Calu3 (cell line): ENCODE data around the gene SPATS1. TPM values are rescaled to one million over a fixed set of nuclear protein-coding genes. Genes with fewer than 3 reads are reported as not detected.

Experiments
- BruUV-seq: library from RNA; stranded (reverse); fragments of 400-500 nt; replicated peaks from 2 replicates; lab custom pipeline; 2021; lab: Mats Ljungman, UMichigan
- CTCF ChIA-PET: fragments of 300-600 bp; sonication (Branson Sonifier 250); formaldehyde crosslinking; loops from one replicate; lab custom pipeline; 2022; ENCODE audit warnings: antibody characterized with exemption; lab: Charles Lee
- DNase-seq: peaks from one replicate; pipeline ENCODE4 v3.0.0; 2022
- H3K27ac Mint-ChIP-seq: one replicate; pipeline ENCODE4 v1.8.0; 2022; ENCODE audit warnings: mixed read lengths; ENCODE audit not compliant: unreplicated experiment
- H3K27me3 Mint-ChIP-seq: one replicate; pipeline ENCODE4 v1.8.0; 2022; ENCODE audit warnings: mixed read lengths; ENCODE audit not compliant: unreplicated experiment
- H3K36me3 Mint-ChIP-seq: one replicate; pipeline ENCODE4 v1.8.0; 2022; ENCODE audit warnings: mild to moderate bottlenecking, moderate library complexity, mixed read lengths; ENCODE audit not compliant: insufficient read depth, unreplicated experiment
- H3K4me1 Mint-ChIP-seq: one replicate; pipeline ENCODE4 v1.8.0; 2022; ENCODE audit warnings: mild to moderate bottlenecking, low read depth, mixed read lengths; ENCODE audit not compliant: unreplicated experiment
- H3K4me3 Mint-ChIP-seq: one replicate; pipeline ENCODE4 v1.8.0; 2022; ENCODE audit warnings: mild to moderate bottlenecking, low read depth, moderate library complexity, mixed read lengths; ENCODE audit not compliant: unreplicated experiment
- H3K9me3 Mint-ChIP-seq: one replicate; pipeline ENCODE4 v1.8.0; 2022; ENCODE audit warnings: low read depth, mixed read lengths; ENCODE audit not compliant: unreplicated experiment
- intact Hi-C: fragments of 100-400 bp; cut with micrococcal nuclease; formaldehyde crosslinking; loops from one replicate; pipeline ENCODE4 v1.10.0; 2022; ENCODE audit not compliant: unreplicated experiment
- total RNA-seq: library from RNA; stranded (reverse); gene quantifications from 2 replicates; pipeline ENCODE4 v1.2.3, GENCODE V29; 2022
- TF ChIP-seq, protein P1 (sequence below): fragments of 200-600 bp; IDR thresholded peaks from one replicate; pipeline ENCODE4 v1.8.0; 2022; ENCODE audit warnings: antibody characterized with exemption; ENCODE audit not compliant: unreplicated experiment

SPATS1 gene
- total RNA-seq, 1 experiment from 2014 or later, result not detected

DNA sequence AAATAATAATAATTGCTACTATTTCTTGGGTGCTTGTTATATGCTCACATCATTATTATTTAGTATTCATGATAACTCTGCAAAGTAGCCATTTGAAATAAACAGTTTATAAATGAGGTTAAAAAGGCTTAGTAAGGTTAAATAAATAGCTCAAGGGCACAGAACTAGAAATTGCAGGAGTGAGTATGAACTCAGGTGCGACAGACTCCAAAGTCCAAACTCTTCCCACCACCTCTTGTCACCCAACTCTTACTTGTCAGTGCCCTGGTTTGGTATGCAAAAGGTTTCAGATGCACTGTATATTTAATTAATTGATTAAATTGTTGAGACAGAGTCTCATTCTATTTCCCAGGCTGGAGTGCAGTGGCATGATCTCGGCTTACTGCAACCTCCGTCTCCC, 24.3 kb downstream of the SPATS1 start:
- Mint-ChIP-seq H3K9me3 (no peaks in the 10 kb centered on the region), H3K27me3 (peaks cover 42% of the 10 kb centered on the region), H3K4me3 (no peak overlapping the region), H3K36me3 (no peaks in the 10 kb centered on the region), H3K27ac (no peak overlapping the region), H3K4me1 (no peaks in the 10 kb centered on the region)
- TF ChIP-seq, protein P1, sequence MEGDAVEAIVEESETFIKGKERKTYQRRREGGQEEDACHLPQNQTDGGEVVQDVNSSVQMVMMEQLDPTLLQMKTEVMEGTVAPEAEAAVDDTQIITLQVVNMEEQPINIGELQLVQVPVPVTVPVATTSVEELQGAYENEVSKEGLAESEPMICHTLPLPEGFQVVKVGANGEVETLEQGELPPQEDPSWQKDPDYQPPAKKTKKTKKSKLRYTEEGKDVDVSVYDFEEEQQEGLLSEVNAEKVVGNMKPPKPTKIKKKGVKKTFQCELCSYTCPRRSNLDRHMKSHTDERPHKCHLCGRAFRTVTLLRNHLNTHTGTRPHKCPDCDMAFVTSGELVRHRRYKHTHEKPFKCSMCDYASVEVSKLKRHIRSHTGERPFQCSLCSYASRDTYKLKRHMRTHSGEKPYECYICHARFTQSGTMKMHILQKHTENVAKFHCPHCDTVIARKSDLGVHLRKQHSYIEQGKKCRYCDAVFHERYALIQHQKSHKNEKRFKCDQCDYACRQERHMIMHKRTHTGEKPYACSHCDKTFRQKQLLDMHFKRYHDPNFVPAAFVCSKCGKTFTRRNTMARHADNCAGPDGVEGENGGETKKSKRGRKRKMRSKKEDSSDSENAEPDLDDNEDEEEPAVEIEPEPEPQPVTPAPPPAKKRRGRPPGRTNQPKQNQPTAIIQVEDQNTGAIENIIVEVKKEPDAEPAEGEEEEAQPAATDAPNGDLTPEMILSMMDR, result no peak
- intact Hi-C loops, result no loop called here
- DNase-seq, result no peak
- CTCF ChIA-PET, result no interaction called here
- BruUV-seq, result no TSS peak

DNA sequence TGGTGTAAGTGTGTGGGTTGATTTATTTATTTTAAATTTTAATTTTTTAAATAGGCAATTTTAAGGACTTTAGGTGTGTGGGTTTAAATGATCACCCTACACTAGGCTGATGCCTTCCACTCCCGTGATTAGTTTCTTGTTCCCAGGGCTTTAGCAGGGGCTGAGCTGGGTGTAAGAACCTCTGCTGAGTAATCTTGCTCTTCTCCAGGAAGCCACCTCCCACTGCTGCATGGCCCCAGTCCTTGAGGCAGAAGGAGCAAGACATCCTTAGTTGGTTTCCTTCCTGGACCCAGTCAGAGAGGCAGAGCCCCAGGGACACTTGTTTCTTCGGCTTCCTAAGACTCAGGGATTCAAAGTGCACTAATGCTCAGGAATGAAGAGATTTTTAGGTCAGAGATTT, 25.2 kb downstream of the SPATS1 start:
- no peak overlapping the region for H3K4me3 Mint-ChIP-seq
- BruUV-seq, result no TSS peak
- CTCF ChIA-PET, result no interaction called here

DNA sequence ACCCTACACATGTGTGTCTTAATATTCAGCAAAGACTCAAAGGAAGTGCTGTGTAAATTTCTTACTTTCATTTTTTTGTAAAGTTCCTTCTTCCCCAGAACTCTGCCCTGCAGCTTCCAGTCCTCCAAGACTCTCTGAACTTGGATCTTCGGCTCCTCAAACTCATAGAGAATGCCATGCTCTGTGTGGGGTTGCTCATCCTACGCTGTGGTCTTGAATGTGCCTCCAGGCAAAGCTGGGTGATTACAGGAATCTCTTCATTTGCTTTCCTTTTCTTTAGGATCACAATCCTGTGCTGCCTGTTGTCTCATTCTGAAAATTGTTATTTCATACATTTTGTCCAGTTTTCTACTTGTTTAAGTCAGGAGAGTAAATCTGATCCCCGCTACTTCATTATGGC, 30.6 kb downstream of the SPATS1 start:
- TF ChIP-seq, protein P1, result no peak
- Mint-ChIP-seq H3K27ac (no peak overlapping the region), H3K36me3 (no peaks in the 10 kb centered on the region), H3K4me1 (no peaks in the 10 kb centered on the region), H3K4me3 (no peak overlapping the region), H3K9me3 (no peaks in the 10 kb centered on the region), H3K27me3 (peaks cover 40% of the 10 kb centered on the region)
- CTCF ChIA-PET, result no interaction called here
- BruUV-seq, result no TSS peak
- intact Hi-C loops, result no loop called here
- no peak for DNase-seq

More for the DNA sequence above, 25.2 kb downstream of the SPATS1 start:
- H3K4me1 Mint-ChIP-seq, result no peaks in the 10 kb centered on the region
- TF ChIP-seq, protein P1, result no peak
- intact Hi-C loops, result no loop called here
- H3K9me3 Mint-ChIP-seq, result no peaks in the 10 kb centered on the region
- no peaks in the 10 kb centered on the region for H3K36me3 Mint-ChIP-seq
- H3K27ac Mint-ChIP-seq, result no peak overlapping the region
- peaks cover 37% of the 10 kb centered on the region for H3K27me3 Mint-ChIP-seq
- no peak for DNase-seq

DNA sequence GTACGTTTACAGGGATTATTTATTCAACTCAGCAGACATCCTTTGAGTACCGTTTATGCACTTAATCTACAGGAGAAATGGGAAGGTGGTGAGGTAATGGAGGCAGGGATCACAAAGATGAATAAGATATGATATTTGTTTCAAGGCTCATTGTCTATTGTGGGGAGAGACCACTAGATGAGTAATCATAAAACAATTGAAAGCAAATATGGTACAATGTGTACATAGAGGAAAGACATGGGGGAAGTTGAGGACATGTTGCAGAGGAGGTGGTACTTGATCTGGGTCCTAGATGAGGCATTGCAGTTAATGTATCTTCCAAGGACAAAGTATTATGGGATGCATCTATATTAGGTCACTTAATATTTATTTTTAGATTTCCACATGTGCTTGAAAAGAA, 31.3 kb downstream of the SPATS1 start:
- Mint-ChIP-seq H3K27me3 (peaks cover 33% of the 10 kb centered on the region), H3K36me3 (no peaks in the 10 kb centered on the region), H3K9me3 (no peaks in the 10 kb centered on the region), H3K4me3 (no peak overlapping the region), H3K4me1 (no peaks in the 10 kb centered on the region), H3K27ac (no peak overlapping the region)
- BruUV-seq, result no TSS peak
- CTCF ChIA-PET, result no interaction called here
- intact Hi-C loops, result no loop called here
- TF ChIP-seq, protein P1, result no peak
- DNase-seq, result no peak
